ENCODE measurements around the gene RNF212. TPM values are rescaled to one million over a fixed set of nuclear protein-coding genes. Genes with fewer than 3 reads are reported as not detected.
"Not testable (repeated sequence)": the region's sequence is repeated elsewhere in the genome, so short reads cannot be mapped to it uniquely, and the experiment has no call there.

Gene RNF212
- 1.4 TPM for total RNA-seq

- ATAC-seq: peak; percentile 30
Measured at GRCh38 chr4:1113311-1114009, at the start of gene RNF212. Gene RNF212, minus strand, starts transcription at chr4:1113564. Its CDS starts 100 bp downstream, at chr4:1113464.

DNA sequence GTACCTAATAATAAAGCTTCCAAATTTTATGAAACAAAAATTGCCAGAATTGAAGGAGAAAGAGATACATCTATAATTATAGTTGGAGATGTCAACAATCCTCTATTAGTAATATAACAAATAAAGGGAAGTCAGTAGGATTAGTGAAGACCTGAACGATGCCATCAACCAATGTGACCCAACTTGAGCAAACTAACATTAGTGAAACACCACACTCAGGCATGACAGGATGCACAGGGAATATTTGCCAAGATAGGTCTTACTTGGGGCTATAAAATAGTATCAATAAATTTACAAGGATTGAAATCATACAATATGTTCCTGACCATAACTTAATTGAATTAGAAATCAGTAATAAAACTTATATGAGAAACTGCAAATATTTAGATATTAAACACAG, 47.0 kb upstream of the RNF212 start:
- no peak for ATAC-seq

- no peak for ATAC-seq
Measured at GRCh38 chr4:1156069-1156468, 42.7 kb upstream of the RNF212 start.

DNA sequence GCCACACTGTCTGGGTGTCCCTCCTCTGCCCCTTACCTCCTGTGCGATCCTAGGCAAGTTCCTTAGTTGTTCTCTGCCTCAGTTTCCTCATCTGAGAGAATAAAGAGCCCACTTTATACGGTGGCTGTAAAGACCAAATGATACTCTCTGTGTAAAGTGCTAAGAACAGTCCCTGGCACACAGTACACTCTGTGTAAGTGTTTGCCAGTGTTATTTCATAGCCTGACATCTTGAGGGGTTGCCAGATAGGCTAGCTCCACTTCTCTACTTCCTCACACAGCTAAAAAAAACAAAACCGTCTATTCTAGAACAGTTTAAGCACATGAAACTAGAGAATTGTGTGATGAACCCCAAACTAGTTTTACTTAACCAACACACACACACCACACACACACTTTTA, 42.0 kb upstream of the RNF212 start:
- no peak for ATAC-seq

GRCh38 chr4:1154523-1155182, 41.3 kb upstream of the RNF212 start:
- peak; percentile 18 for ATAC-seq

GRCh38 chr4:1154126-1154522, 40.8 kb upstream of the RNF212 start:
- no peak for ATAC-seq

GRCh38 chr4:1153567-1154090, 40.3 kb upstream of the RNF212 start:
- ATAC-seq: no peak

GRCh38 chr4:1152290-1152689, 38.9 kb upstream of the RNF212 start:
- no peak for ATAC-seq

- peak; percentile 16 for ATAC-seq
Measured at GRCh38 chr4:1151541-1151940, 38.2 kb upstream of the RNF212 start.

- ATAC-seq: no peak
Measured at GRCh38 chr4:1150875-1151274, 37.5 kb upstream of the RNF212 start.

DNA sequence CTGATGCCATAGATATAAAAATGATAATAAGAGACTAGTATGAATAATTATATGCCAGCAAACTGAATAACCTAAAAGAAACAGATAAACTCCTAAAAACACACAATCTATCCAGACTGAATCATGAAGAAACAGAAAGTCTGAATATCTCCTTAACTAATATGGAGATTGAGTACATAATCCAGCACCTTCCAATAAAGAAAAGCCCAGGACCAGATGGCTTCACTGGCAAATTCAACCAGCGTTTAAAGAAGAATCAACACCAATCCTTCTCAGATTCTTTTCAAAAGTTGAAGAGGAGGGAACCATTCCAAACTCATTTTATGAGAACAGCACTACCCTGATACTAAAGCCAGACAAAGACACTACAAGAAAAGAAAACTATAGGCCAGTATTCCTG, 26.5 kb upstream of the RNF212 start:
- no peak for ATAC-seq

DNA sequence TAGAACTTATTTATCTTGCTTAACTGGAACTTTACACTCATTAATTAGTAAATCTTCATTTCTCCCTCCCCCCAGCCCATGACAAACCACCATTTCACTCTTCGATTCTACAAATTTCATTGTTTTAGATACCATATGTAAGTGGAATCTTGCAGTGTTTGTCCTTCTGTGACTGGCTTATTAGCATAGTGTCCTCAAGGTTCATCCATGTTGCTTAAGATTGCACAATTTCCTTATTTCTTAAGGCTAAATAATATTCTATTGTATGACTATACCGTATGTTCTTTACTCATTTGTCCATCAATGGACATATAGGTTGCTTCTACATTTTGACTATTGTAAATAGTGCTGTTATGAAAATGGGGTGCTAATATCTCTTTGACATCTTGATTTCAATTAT, 24.5 kb upstream of the RNF212 start:
- no peak for ATAC-seq

GRCh38 chr4:1137063-1137776, 23.9 kb upstream of the RNF212 start:
- ATAC-seq: no peak

GRCh38 chr4:1136048-1136447, 22.7 kb upstream of the RNF212 start:
- peak; percentile 77 for ATAC-seq

DNA sequence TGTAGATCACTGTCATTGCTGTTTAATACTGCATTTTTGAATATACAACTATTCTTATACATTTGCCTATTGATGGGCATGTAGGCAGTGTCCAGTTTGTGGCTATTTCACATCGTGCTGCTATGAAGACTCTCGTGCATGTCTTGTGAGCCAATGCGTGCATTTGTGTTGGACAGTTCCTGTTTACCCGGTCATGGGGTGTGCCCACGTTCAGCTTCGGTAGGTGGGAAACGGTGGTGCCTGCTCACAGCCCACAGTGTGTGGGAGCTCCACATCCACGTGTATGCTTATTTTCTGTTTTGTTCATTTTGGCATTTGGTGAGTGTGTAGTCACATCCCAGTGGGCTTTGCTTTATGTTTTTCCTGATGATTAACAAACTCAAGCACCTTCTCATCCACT, 19.7 kb upstream of the RNF212 start:
- ATAC-seq: no peak

- peak; percentile 95 for ATAC-seq
Measured at GRCh38 chr4:1130316-1131186, 17.2 kb upstream of the RNF212 start.

DNA sequence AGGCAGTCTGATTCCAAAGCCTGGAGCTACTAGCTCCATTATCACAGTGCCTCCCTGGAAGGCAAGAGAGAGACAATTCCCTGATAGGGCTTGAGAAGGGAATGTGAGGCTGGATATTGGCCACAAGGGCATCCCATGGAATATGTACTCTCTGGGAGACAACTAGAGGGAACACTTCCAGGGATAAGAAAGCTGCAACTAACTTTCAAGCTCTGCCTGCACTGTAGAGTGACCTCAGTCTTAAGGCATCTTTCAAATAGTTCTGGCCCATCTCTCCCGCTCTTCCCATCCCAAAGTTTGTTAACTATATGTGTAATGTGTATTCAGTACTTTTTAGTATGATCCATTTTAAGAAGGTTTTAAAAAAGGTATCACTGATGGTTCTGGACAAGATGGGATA, 13.1 kb upstream of the RNF212 start:
- no peak for ATAC-seq

GRCh38 chr4:1125466-1125865, 12.1 kb upstream of the RNF212 start:
- not testable (repeated sequence) for ATAC-seq

- no peak for ATAC-seq
Measured at GRCh38 chr4:1124818-1125217, 11.5 kb upstream of the RNF212 start.

DNA sequence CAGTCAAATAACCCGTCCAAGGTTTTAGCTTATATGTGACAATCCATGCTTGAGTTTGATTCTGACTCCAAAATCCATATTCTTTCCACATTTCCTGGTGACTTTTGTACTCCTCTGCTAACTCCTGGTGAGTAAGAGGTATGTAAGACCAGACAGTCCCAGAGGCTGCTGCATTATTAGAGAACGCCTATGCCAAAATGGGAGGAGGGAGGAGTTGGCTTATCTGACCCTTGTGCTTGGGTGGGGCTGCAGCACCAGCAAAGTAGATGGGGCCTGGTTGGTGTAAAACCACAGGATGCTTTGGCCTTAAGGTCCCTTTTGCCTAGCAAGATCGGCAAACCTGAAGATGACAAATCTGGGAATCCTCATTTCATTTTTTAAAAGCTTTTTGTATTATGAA, 9.1 kb upstream of the RNF212 start:
- no peak for ATAC-seq

- ATAC-seq: no peak
Measured at GRCh38 chr4:1116838-1117237, 3.5 kb upstream of the RNF212 start.

DNA sequence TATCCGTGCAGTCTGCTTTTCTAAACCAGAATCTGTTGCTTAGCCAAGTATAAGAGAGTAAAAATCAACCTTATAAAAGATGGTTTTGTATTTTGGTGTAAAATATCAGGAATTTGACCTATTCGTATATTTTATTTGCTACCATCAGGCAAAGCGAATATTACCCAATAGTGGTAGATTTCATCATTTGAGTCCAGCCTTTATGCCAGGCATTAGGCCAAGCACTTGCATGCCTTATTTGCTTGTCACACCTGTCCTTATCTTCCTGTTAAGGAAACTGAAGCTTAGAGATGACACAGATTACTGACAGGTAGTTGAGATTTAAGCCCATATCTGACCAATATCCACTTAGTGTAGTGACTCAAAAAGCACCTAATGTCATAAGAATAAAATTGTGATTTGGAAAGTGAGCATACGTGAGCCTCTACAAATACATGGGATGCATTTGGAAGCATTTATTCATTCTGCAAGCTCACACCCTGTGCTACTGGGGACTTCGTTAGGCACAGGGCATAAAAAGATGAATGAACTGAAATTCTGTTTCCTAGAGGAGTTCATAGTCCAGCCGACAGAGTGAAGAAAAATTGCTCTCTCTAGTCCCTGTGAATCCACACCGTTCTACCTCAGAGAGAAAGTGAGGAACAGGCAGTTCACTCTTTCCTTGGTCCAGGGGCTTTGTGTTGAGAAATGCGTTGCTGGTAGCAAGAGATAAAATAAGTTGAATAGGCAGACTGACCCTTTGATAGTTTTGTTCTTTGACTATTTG, 2.3 kb upstream of the RNF212 start:
- no peak for ATAC-seq
